PC-3 (cell line): Measurements from ENCODE around the gene TLNRD1. TPM values are rescaled to one million over a fixed set of nuclear protein-coding genes. Genes with fewer than 3 reads are reported as not detected.

Source experiments
- ATAC-seq: fragments of 200-7000 bp; cut with Tn5 transposase; 2 replicates; pipeline ENCODE4 v1.9.1; 2020; ENCODE audit warnings: mild to moderate bottlenecking, moderate library complexity
- BruUV-seq: library from RNA; stranded (reverse); fragments of 400-500 nt; replicated peaks from 2 replicates; lab custom pipeline; 2021; lab: Mats Ljungman, UMichigan
- CTCF ChIA-PET: fragments of 300-600 bp; sonication (Branson Sonifier 250); formaldehyde crosslinking; loops from one replicate; lab custom pipeline; 2022; ENCODE audit warnings: antibody characterized with exemption; lab: Charles Lee
- POLR2A ChIA-PET: fragments of 300-600 bp; sonication (Branson Sonifier 250); formaldehyde crosslinking; loops from one replicate; lab custom pipeline; 2022; ENCODE audit warnings: antibody characterized with exemption; ENCODE audit not compliant: unreplicated experiment; lab: Charles Lee
- DNase-seq: peaks from one replicate; pipeline ENCODE4 v3.0.0-alpha.2; 2015
- H2AFZ ChIP-seq: fragments of 300-600 bp; sonication (generic); 2 replicates; pipeline ENCODE4 v1.6.0; 2016; ENCODE audit warnings: antibody characterized with exemption, low read length
- H3F3A ChIP-seq: fragments of 300-600 bp; sonication (generic); one replicate; pipeline ENCODE4 v1.6.0; 2017; ENCODE audit warnings: antibody characterized with exemption, low read length, control low read depth, mild to moderate bottlenecking; ENCODE audit not compliant: unreplicated experiment
- H3K27ac ChIP-seq: fragments of 300-600 bp; sonication (generic); 2 replicates; pipeline ENCODE4 v1.5.1; 2016; ENCODE audit warnings: mild to moderate bottlenecking, low read length
- H3K27me3 ChIP-seq: fragments of 300-600 bp; sonication (generic); 2 replicates; pipeline ENCODE4 v1.6.1; 2016; ENCODE audit warnings: low read length, mixed read lengths
- H3K36me3 ChIP-seq: fragments of 300-600 bp; sonication (generic); 2 replicates; pipeline ENCODE4 v1.6.1; 2016; ENCODE audit warnings: low read depth, mixed run types, low read length, mixed read lengths
- H3K4me1 ChIP-seq: fragments of 300-600 bp; sonication (generic); 2 replicates; pipeline ENCODE4 v1.5.1; 2016; ENCODE audit warnings: low read length; ENCODE audit not compliant: insufficient read depth
- H3K4me2 ChIP-seq: fragments of 300-600 bp; sonication (generic); 2 replicates; pipeline ENCODE4 v1.6.0; 2016; ENCODE audit warnings: low read length
- H3K4me3 ChIP-seq: fragments of 300-600 bp; sonication (generic); 2 replicates; pipeline ENCODE4 v1.5.1; 2016; ENCODE audit warnings: mild to moderate bottlenecking, low read length, mixed read lengths
- H3K79me2 ChIP-seq: fragments of 300-600 bp; sonication (generic); 2 replicates; pipeline ENCODE4 v1.6.1; 2017; ENCODE audit warnings: low read length, mixed read lengths
- H3K9ac ChIP-seq: fragments of 300-600 bp; sonication (generic); 2 replicates; pipeline ENCODE4 v1.6.0; 2016; ENCODE audit warnings: mild to moderate bottlenecking, low read length
- H3K9me2 ChIP-seq: fragments of 300-600 bp; sonication (generic); replicated peaks from 2 replicates; pipeline ENCODE4 v1.6.1; 2016; ENCODE audit warnings: mixed run types, low read length, mixed read lengths
- H3K9me3 ChIP-seq: fragments of 300-600 bp; sonication (generic); 2 replicates; pipeline ENCODE4 v1.6.1; 2016; ENCODE audit warnings: low read length, mixed read lengths
- H4K20me1 ChIP-seq: fragments of 300-600 bp; sonication (generic); 2 replicates; pipeline ENCODE4 v1.6.1; 2016; ENCODE audit warnings: low read length, mixed read lengths
- CTCF ChIP-seq: fragments of 300-600 bp; sonication (generic); conservative IDR thresholded peaks from 2 replicates; pipeline ENCODE4 v1.5.1; 2017; ENCODE audit warnings: antibody characterized with exemption, low read depth, mild to moderate bottlenecking, low read length
- EZH2 ChIP-seq: fragments of 300-600 bp; sonication (generic); IDR thresholded peaks from one replicate; pipeline ENCODE4 v1.6.1; 2017; ENCODE audit warnings: antibody characterized with exemption, mild to moderate bottlenecking, low read length; ENCODE audit not compliant: unreplicated experiment
- EZH2phosphoT487 ChIP-seq: fragments of 300-600 bp; sonication (generic); IDR thresholded peaks from 2 replicates; pipeline ENCODE4 v1.6.1; 2018; ENCODE audit warnings: mild to moderate bottlenecking, antibody characterized with exemption, low read length, borderline replicate concordance
- intact Hi-C: fragments of 100-400 bp; cut with micrococcal nuclease; formaldehyde crosslinking; loops from 2 replicates; pipeline ENCODE4 v1.9.0; 2023
- total RNA-seq: library from RNA; depleted of rRNA; stranded (reverse); fragments of >200 nt; gene quantifications from 2 replicates; pipeline ENCODE4 v1.2.3, GENCODE V29; 2014

The TLNRD1 gene
- total RNA-seq, 1 experiment from 2014 or later, result 17.8 TPM

GRCh38 chr15:80978685-80979329, 21.9 kb upstream of the TLNRD1 start:
- ATAC-seq (peak; percentile 67), DNase-seq (peak; percentile 51)
- H3F3A ChIP-seq, result no peaks in the 10 kb centered on the region
- H3K9ac ChIP-seq, result no peak overlapping the region
- TSS peak; percentile 47 for BruUV-seq
- no peaks in the 10 kb centered on the region for H3K9me3 ChIP-seq
- H4K20me1 ChIP-seq, result no peaks in the 10 kb centered on the region
- ChIA-PET CTCF (no interaction called here), POLR2A (interaction anchor here (0.6 kb wide), 1 partner anchor 37 kb away, joined by 3 read pairs; no protein-coding TSS in a partner anchor)
- H3K36me3 ChIP-seq, result peaks cover 22% of the 10 kb centered on the region; the same call in 1 of the 2 replicates
- intact Hi-C loops, result loop anchor here (10.0 kb wide), 2 partner anchors 64 to 384 kb away; no protein-coding TSS in a partner anchor
- no peaks in the 10 kb centered on the region for H3K9me2 ChIP-seq
- no peak overlapping the region for H3K4me2 ChIP-seq
- peaks cover 57% of the 10 kb centered on the region for H3K79me2 ChIP-seq
- H2AFZ ChIP-seq, result no peak overlapping the region
- H3K27me3 ChIP-seq, result no peaks in the 10 kb centered on the region
- H3K4me3 ChIP-seq, result no peak overlapping the region
- TF ChIP-seq EZH2phosphoT487 (no peak), CTCF (no peak), EZH2 (no peak)
- peaks cover 9% of the 10 kb centered on the region; the same call in 1 of the 2 replicates for H3K4me1 ChIP-seq
- no peak overlapping the region for H3K27ac ChIP-seq

GRCh38 chr15:80979538-80980200, 21.1 kb upstream of the TLNRD1 start:
- H3K4me3 ChIP-seq, result no peak overlapping the region
- H3K79me2 ChIP-seq, result peaks cover 61% of the 10 kb centered on the region
- ATAC-seq (no peak), DNase-seq (no peak)
- no peaks in the 10 kb centered on the region for H3K9me3 ChIP-seq
- no peaks in the 10 kb centered on the region for H4K20me1 ChIP-seq
- H3K9me2 ChIP-seq, result no peaks in the 10 kb centered on the region
- no peak overlapping the region for H3K9ac ChIP-seq
- TF ChIP-seq EZH2phosphoT487 (no peak), EZH2 (no peak), CTCF (no peak)
- no peak overlapping the region for H3K27ac ChIP-seq
- no TSS peak for BruUV-seq
- no peak overlapping the region for H2AFZ ChIP-seq
- intact Hi-C loops, result loop anchor here (10.0 kb wide), 2 partner anchors 65 to 385 kb away; no protein-coding TSS in a partner anchor
- H3K4me1 ChIP-seq, result peaks cover 9% of the 10 kb centered on the region; the same call in 1 of the 2 replicates
- POLR2A ChIA-PET, result no interaction called here
- no peaks in the 10 kb centered on the region for H3F3A ChIP-seq
- peaks cover 22% of the 10 kb centered on the region; the same call in 1 of the 2 replicates for H3K36me3 ChIP-seq
- no peak overlapping the region for H3K4me2 ChIP-seq
- no peaks in the 10 kb centered on the region for H3K27me3 ChIP-seq
- CTCF ChIA-PET, result no interaction called here

GRCh38 chr15:80982205-80982604, 18.5 kb upstream of the TLNRD1 start:
- H4K20me1 ChIP-seq, result peaks cover 7% of the 10 kb centered on the region; the same call in 1 of the 2 replicates
- H3K27me3 ChIP-seq, result no peaks in the 10 kb centered on the region
- H3K36me3 ChIP-seq, result peaks cover 20% of the 10 kb centered on the region; the same call in 1 of the 2 replicates
- no peaks in the 10 kb centered on the region for H3F3A ChIP-seq
- no peak overlapping the region for H3K27ac ChIP-seq
- intact Hi-C loops, result no loop called here
- H3K4me3 ChIP-seq, result no peak overlapping the region
- DNase-seq (no peak), ATAC-seq (no peak)
- H3K9ac ChIP-seq, result no peak overlapping the region
- peaks cover 16% of the 10 kb centered on the region; the same call in 1 of the 2 replicates for H3K4me1 ChIP-seq
- BruUV-seq, result no TSS peak
- ChIA-PET POLR2A (interaction anchor here (0.7 kb wide), 1 partner anchor 242 kb away, joined by 3 read pairs; no protein-coding TSS in a partner anchor), CTCF (no interaction called here)
- TF ChIP-seq EZH2 (no peak), CTCF (peak; percentile 53; the same call in 1 of the 2 replicates)
- H2AFZ ChIP-seq, result no peak overlapping the region
- H3K9me2 ChIP-seq, result no peaks in the 10 kb centered on the region
- no peak overlapping the region for H3K4me2 ChIP-seq
- H3K9me3 ChIP-seq, result no peaks in the 10 kb centered on the region
- peaks cover 71% of the 10 kb centered on the region for H3K79me2 ChIP-seq
